NOMO-1 (cell line): ENCODE data around the gene LRRC31.

Source experiments
- DNase-seq, 2 experiments: peaks; one replicate each; lab custom pipeline; 2025; ENCODE audit not compliant: unreplicated experiment in 2 of 2; lab: John Stamatoyannopoulos, UW

LRRC31 gene

DNA sequence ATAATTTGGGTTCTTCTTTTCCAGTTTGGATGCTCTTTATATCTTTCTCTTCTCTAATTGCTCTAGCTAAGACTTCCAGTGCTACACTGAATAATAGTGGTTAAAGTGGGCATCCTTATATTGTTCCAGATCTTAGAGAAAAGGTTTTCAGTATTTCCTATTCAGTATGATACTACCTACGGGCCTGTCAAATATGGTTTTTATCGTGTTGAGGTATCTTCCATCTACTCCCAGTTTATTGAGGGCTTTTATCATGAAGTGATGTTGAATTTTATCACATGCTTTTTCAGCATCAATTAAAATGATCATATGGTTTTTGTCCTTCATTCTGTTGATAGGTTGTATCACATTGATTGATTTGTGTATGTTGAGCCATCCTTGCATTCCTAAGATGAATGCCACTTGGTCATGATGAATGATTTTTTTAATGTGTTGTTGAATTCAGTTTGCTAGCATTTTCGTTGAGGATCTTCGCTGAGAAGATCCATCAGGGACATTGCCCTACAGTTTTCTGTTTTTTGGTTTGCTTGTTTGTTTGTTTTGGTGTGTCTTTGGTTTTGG is 54.1 kb downstream of the LRRC31 start:
- DNase-seq, result no peak

DNA sequence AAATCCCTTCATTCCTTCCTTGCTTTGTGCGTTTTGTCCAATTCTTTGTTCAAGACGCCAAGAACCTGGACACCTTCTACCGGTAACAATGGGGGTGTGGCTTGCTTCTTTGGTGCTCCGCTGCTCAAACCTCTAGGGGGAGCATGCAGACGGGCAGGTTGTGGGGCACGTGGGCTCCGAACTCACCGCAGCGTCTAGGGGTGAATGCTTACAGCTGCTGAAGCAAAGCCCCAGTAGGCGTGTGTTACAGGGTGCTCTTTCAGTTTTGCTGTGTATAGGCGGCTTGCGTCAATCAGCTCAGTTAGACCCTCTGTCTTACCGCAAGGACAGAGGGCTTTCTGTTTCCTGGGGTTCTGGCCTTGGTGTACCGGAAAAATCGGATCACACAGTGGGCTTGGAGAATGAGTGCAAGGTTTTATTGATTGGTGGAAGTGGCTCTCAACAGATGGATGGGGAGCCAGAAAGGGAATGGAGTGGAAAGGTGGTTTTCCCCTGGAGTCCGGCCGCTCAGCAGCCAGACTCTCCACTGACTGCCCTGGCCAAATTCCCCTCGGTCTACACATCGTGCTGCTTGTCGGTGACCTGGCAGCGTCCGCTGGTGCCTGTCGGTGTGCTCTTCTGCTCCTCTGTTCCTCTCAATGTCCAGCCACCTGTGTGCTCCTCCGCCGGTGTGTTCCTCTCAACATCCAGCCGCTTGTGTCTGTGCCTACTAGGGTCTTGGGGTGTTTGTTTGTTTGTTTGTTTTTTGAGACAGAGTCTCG is 55.8 kb downstream of the LRRC31 start:
- peak; percentile 71 to 80 for DNase-seq

DNA sequence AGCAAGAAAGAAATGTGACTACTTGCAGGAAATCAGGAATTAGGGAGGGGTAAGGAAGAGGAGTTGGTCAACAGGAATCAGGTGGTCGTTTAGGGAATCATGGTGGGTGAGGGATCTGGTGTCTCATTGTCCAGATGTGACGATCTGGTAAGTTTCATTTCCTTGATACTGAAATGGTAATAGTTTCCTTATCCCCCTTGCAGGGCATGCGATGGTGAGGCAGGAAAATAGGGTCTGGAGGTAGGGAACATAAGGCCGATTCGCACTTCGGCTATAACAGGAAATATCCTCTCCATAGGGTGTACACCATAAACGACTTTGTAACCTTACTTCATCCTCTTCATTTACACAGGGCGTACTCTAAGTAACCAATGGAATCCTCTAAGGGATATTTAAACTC is 56.5 kb downstream of the LRRC31 start:
- no peak for DNase-seq

DNA sequence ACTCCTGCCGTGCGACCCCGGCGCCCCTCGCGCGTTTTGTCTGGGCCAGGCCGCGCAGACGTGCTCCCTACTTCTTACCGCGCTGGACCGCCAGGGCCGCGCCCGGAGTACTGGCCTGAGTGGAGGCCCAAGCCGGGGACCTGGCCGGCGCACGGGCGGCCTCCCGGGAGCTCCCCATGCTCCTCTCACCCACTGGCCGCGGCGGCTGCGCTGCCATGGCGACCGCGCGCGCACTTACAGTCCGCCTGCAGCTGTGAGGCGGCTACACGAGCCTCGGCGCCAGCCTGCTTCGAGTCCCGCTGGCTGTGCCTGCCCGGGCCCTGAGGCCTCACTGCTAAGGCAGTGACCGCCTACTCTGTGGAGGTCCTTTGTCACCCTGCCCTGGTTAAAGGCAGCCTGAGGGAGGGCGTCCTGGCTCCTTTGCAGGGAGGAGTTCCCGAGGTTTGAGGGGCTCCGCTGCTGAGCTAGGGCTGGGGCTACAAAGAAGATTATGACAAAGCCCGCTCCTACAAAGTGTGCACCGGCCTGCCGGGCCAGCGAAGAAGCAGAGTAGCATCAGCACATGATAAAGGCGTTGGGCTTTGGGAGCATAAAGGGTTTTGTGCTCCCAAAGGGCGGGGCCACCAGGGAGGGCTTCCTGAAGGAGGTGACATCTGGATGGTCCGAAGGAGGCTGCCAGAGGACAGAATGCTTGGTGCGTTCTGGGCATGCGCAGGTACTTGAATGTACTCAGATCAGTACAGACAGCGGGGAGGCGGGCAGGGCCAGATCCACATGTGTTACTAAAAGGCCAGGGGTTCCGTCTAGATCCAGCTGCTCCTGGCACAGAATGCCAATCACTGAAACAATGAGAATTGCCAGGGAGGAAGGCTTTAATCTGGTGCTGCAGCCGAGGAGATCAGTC is 57.2 kb downstream of the LRRC31 start, which contains the start of the genes LRRC34 and LRRIQ4:
LRRC34 (minus strand) TSS at position 573 of the 904 bp plus-strand sequence; CDS start at position 217, 356 bp downstream.
LRRIQ4 (plus strand) TSS at position 539 of the 904 bp plus-strand sequence. CDS start 9,052 bp downstream, outside the sequence.
- peak; percentile 28 to 38 for DNase-seq

- no peak for DNase-seq
These were observed 58.0 kb downstream of the LRRC31 start for GRCh38 chr3:169811631-169812331.

DNA sequence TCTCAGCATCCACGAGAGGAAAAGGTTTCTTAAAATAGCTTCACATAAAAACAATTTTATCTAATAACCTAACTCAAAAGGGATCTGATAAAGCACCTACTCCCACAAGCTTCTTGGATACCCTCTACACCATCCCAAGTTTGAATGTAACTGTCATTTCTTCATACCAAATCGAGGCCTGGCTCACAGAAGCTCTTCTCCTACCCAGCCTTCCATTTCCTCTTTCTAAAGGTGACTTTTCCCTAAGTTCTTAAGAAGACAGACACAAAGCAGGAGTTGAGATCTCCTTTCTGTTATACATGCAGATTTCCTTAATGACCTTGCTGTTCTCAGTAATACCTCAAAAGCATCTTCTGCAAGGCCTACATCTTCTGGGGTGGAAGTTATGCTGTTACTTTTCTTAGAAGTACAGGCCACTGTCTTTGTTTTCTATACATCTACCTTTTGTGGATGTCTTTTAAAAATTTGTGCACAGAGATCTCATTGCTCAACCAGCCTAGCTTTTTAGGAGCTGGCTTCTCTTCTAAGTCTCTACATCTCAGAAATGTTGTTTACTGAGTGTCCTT is 60.4 kb downstream of the LRRC31 start:
- DNase-seq, result no peak

DNA sequence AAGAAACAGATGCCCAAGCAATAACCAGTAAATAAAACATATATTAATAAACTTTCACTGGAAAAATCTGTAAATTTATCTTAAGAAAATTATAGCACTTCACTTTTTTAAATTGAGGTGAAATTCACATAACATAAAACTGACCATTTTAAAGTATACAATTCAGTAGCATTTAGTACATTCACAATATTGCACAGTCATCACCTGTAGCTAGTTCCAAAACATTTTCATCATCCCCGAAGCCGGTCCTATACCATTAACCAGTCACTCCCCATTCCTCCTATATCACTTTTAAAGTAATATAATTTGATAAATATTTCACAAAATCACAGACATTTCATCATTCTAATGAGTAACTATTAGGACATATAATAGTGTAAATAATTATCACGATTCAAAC is 65.1 kb downstream of the LRRC31 start:
- DNase-seq, result no peak

DNA sequence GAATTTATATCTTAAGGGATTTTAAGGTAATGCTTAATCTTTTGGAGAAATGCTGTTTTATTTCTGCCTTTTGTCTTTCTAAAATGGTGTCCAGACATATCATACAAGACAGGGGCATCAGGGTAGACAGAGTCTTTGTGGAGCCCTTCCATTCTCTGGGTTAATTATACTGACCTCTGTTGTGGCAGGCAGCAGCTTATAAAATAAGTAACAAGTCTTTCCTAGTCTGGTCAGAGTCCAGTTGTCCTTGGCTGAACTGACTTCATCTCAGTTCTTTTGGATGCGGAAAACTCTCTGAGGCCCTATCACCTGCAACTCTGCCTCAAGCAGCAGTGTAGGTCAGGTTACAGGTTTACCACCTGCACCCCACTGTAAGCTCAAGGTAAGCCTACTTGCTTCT is 77.4 kb downstream of the LRRC31 start:
- no peak for DNase-seq

- no peak for DNase-seq
These were observed 78.9 kb downstream of the LRRC31 start for GRCh38 chr3:169790687-169791429.

- DNase-seq, result no peak
These were observed 79.5 kb downstream of the LRRC31 start for GRCh38 chr3:169790219-169790618.
